H1 (cell line): ENCODE measurements around the gene CFAP157. TPM values are rescaled to one million over a fixed set of nuclear protein-coding genes. Genes with fewer than 3 reads are reported as not detected.

ENCODE experiments used
- CTCF ChIA-PET: fragments of 300-600 bp; sonication (Branson Sonifier 250); formaldehyde crosslinking; loops from one replicate; lab custom pipeline; 2021; ENCODE audit not compliant: partially characterized antibody; lab: Charles Lee
- POLR2A ChIA-PET: fragments of 300-600 bp; sonication (Branson Sonifier 250); formaldehyde crosslinking; loops from one replicate; lab custom pipeline; 2021; ENCODE audit warnings: inconsistent platforms; ENCODE audit not compliant: partially characterized antibody; lab: Charles Lee
- DNase-seq, 2 experiments: peaks; one replicate each; pipeline versions ENCODE4 v3.0.0 to v3.0.0-alpha.2; 2010 to 2022; ENCODE audit warnings: low spot score in 2 of 2, low read depth in 1 of 2, mixed read lengths in 1 of 2
- FAIRE-seq: peaks from 2 replicates; lab custom pipeline; 2011; peaks lifted over from hg19 to GRCh38; lab: Jason Lieb, UNC
- H2AFZ ChIP-seq: 2 replicates; pipeline ENCODE4 v1.8.1; 2012; ENCODE audit warnings: low read length, inconsistent platforms
- H2AK5ac ChIP-seq: 2 replicates; pipeline ENCODE4 v1.6.1; 2013; ENCODE audit warnings: low read depth, low read length
- H2BK120ac ChIP-seq: replicated peaks from 2 replicates; pipeline ENCODE3; 2013; ENCODE audit warnings: low read depth, low read length, inconsistent platforms
- H2BK12ac ChIP-seq: 2 replicates; pipeline ENCODE4 v1.6.1; 2013; ENCODE audit warnings: low read depth, low read length
- H2BK15ac ChIP-seq: 2 replicates; pipeline ENCODE4 v1.6.1; 2013; ENCODE audit warnings: low read length
- H2BK20ac ChIP-seq: 2 replicates; pipeline ENCODE4 v1.6.1; 2013; ENCODE audit warnings: low read length
- H2BK5ac ChIP-seq: 2 replicates; pipeline ENCODE4 v1.6.1; 2013; ENCODE audit warnings: low read depth, low read length
- H3K14ac ChIP-seq: 2 replicates; pipeline ENCODE4 v1.6.1; 2013; ENCODE audit warnings: inconsistent platforms; ENCODE audit not compliant: insufficient read length
- H3K18ac ChIP-seq: 2 replicates; pipeline ENCODE4 v1.6.1; 2013; ENCODE audit warnings: low read length; ENCODE audit errors: extremely low read depth
- H3K23ac ChIP-seq: 2 replicates; pipeline ENCODE4 v1.6.1; 2013; ENCODE audit warnings: inconsistent platforms; ENCODE audit not compliant: insufficient read length
- H3K23me2 ChIP-seq: 2 replicates; pipeline ENCODE4 v1.6.1; 2013; ENCODE audit warnings: low read depth, low read length
- H3K27ac ChIP-seq: 2 replicates; pipeline ENCODE4 v1.6.1; 2011; ENCODE audit warnings: low read depth, low read length, inconsistent platforms
- H3K27me3 ChIP-seq, 4 experiments: replicated peaks in 1 of 4; 1 replicate in 1 of 4; 2 replicates in 3 of 4; pipeline versions ENCODE4 v1.6.1 to v1.8.1; 2011 to 2013; ENCODE audit warnings: low read length in 3 of 4, mild to moderate bottlenecking in 3 of 4, inconsistent platforms in 2 of 4, mixed read lengths in 2 of 4, moderate library complexity in 1 of 4; ENCODE audit not compliant: control insufficient read depth in 3 of 4, insufficient read depth in 3 of 4; ENCODE audit errors: extremely low read depth in 1 of 4
- H3K36me3 ChIP-seq, 4 experiments: 2 replicates each; pipeline versions ENCODE4 v1.6.1 to v1.8.1; 2011 to 2013; ENCODE audit warnings: mild to moderate bottlenecking in 4 of 4, low read length in 3 of 4, moderate library complexity in 2 of 4, control low read depth in 1 of 4, inconsistent platforms in 1 of 4; ENCODE audit not compliant: insufficient read depth in 4 of 4, control insufficient read depth in 2 of 4
- H3K4ac ChIP-seq: replicated peaks from 2 replicates; pipeline ENCODE3; 2013; ENCODE audit warnings: low read length, low read depth, mixed read lengths, inconsistent platforms; ENCODE audit not compliant: insufficient read length
- H3K4me1 ChIP-seq, 4 experiments: replicated peaks in 1 of 4; 1 replicate in 1 of 4; 2 replicates in 3 of 4; pipeline versions ENCODE4 v1.6.1 to v1.8.1; 2011 to 2013; ENCODE audit warnings: low read length in 3 of 4, inconsistent platforms in 2 of 4, mixed read lengths in 1 of 4; ENCODE audit not compliant: insufficient read depth in 4 of 4, control insufficient read depth in 3 of 4
- H3K4me2 ChIP-seq, 2 experiments: 2 replicates each; pipeline versions ENCODE4 v1.6.1 to v1.8.1; 2011 to 2013; ENCODE audit warnings: low read depth in 2 of 2, low read length in 2 of 2, control low read depth in 1 of 2, inconsistent platforms in 1 of 2, mild to moderate bottlenecking in 1 of 2; ENCODE audit not compliant: insufficient read depth in 1 of 2
- H3K4me3 ChIP-seq, 4 experiments: fragments of 200-600, 300-600 bp in 1 of 4; sonication (generic), shearing (Covaris generic), sonication (Bioruptor Twin) in 1 of 4; 2 replicates each; pipeline versions ENCODE4 v1.5.1 to v1.8.1; 2011 to 2016; ENCODE audit warnings: low read length in 4 of 4, low read depth in 3 of 4, control low read depth in 2 of 4, inconsistent platforms in 2 of 4, mild to moderate bottlenecking in 2 of 4, mixed read lengths in 1 of 4, moderate library complexity in 1 of 4; ENCODE audit not compliant: insufficient read depth in 2 of 4; ENCODE audit errors: extremely low read depth in 1 of 4
- H3K56ac ChIP-seq: replicated peaks from 2 replicates; pipeline ENCODE3; 2013; ENCODE audit warnings: low read depth, mild to moderate bottlenecking, mixed read lengths, low read length, inconsistent platforms; ENCODE audit not compliant: insufficient read length
- H3K79me1 ChIP-seq: 2 replicates; pipeline ENCODE4 v1.6.1; 2013; ENCODE audit warnings: low read depth, low read length, control low read depth
- H3K79me2 ChIP-seq, 2 experiments: 2 replicates each; pipeline versions ENCODE4 v1.6.1 to v1.8.1; 2012 to 2013; ENCODE audit warnings: low read length in 2 of 2, mild to moderate bottlenecking in 2 of 2, inconsistent platforms in 1 of 2; ENCODE audit not compliant: insufficient read depth in 2 of 2, control insufficient read depth in 1 of 2
- H3K9ac ChIP-seq, 4 experiments: replicated peaks in 1 of 4; 1 replicate in 1 of 4; 2 replicates in 3 of 4; pipeline versions ENCODE4 v1.6.1 to v1.8.1; 2011 to 2013; ENCODE audit warnings: low read depth in 3 of 4, low read length in 3 of 4, control low read depth in 2 of 4, mild to moderate bottlenecking in 2 of 4, moderate library complexity in 2 of 4, inconsistent platforms in 1 of 4; ENCODE audit errors: extremely low read depth in 1 of 4
- H3K9me3 ChIP-seq, 2 experiments: 2 replicates each; pipeline versions ENCODE4 v1.6.1 to v1.8.1; 2012 to 2013; ENCODE audit warnings: mild to moderate bottlenecking in 2 of 2, moderate library complexity in 2 of 2, control low read depth in 1 of 2, inconsistent platforms in 1 of 2, low read depth in 1 of 2, low read length in 1 of 2, mixed read lengths in 1 of 2; ENCODE audit not compliant: insufficient read depth in 2 of 2
- H4K20me1 ChIP-seq, 2 experiments: replicated peaks in 1 of 2; 2 replicates each; pipeline versions ENCODE3 to v1.8.1; 2011 to 2013; ENCODE audit warnings: inconsistent platforms in 2 of 2, low read length in 2 of 2, mild to moderate bottlenecking in 1 of 2; ENCODE audit not compliant: insufficient read depth in 2 of 2, control insufficient read depth in 1 of 2
- H4K5ac ChIP-seq: 2 replicates; pipeline ENCODE4 v1.6.1; 2013; ENCODE audit warnings: low read length, low read depth, mixed read lengths, inconsistent platforms; ENCODE audit not compliant: insufficient read length
- H4K8ac ChIP-seq: 2 replicates; pipeline ENCODE4 v1.8.0; 2013; ENCODE audit warnings: mild to moderate bottlenecking, moderate library complexity, low read length, inconsistent platforms; ENCODE audit not compliant: insufficient read depth; ENCODE audit errors: extremely low read depth
- H4K91ac ChIP-seq: replicated peaks from 2 replicates; pipeline ENCODE3; 2013; ENCODE audit warnings: low read length, mixed read lengths, inconsistent platforms; ENCODE audit not compliant: insufficient read length
- CBX5 ChIP-seq: fragments of 300-800, 300-1000 bp; sonication (generic); IDR thresholded peaks from 2 replicates; pipeline ENCODE4 v1.7.1; 2016; ENCODE audit warnings: antibody characterized with exemption, low read length, low read depth
- GTF2F1 ChIP-seq: IDR thresholded peaks from 2 replicates; pipeline ENCODE4 v1.6.1; 2012; ENCODE audit warnings: low read depth, low read length, improper control_type of control experiment, borderline replicate concordance
- HDAC2 ChIP-seq, 2 experiments: fragments of 300-600 bp in 1 of 2; sonication (generic) in 1 of 2; IDR thresholded peaks; 2 replicates each; pipeline ENCODE4 v1.6.1; 2011 to 2012; ENCODE audit warnings: low read depth in 2 of 2, low read length in 2 of 2, mild to moderate bottlenecking in 2 of 2, moderate library complexity in 2 of 2, borderline replicate concordance in 1 of 2, inconsistent platforms in 1 of 2
- KDM1A ChIP-seq: fragments of 200-600, 300-600 bp; sonication (generic); IDR thresholded peaks from 2 replicates; pipeline ENCODE4 v1.7.1; 2016; ENCODE audit warnings: mild to moderate bottlenecking, low read length, borderline replicate concordance
- SIN3A ChIP-seq, 2 experiments: IDR thresholded peaks in 1 of 2; conservative IDR thresholded peaks in 1 of 2; 2 replicates each; pipeline ENCODE4 v1.6.1; 2011 to 2012; ENCODE audit warnings: low read length in 2 of 2, improper control_type of control experiment in 1 of 2, low read depth in 1 of 2, mild to moderate bottlenecking in 1 of 2
- WGBS, 2 experiments: shearing (Covaris generic) in 1 of 2; methylation state at CpG; one replicate each; pipeline versions ENCODE4 v1.1.6 to v1.1.7; 2013 to 2015; ENCODE audit warnings: low lambda C conversion rate in 2 of 2, mixed read lengths in 2 of 2, inconsistent platforms in 1 of 2, low coverage in 1 of 2, missing lambda C conversion rate in 1 of 2; ENCODE audit not compliant: insufficient replicate concordance in 2 of 2, insufficient coverage in 1 of 2, insufficient read length in 1 of 2; ENCODE audit errors: extremely low coverage in 1 of 2, missing lambda C conversion rate in 1 of 2; 5-methylcytosine and 5-hydroxymethylcytosine counted together
- polyA plus RNA-seq, 7 experiments: library from polyadenylated mRNA; depleted of rRNA in 3 of 7; stranded (reverse) in 5 of 7; unstranded in 2 of 7; fragments of >200 nt in 5 of 7; fragments of 200-250 nt in 2 of 7; gene quantifications; 1 replicate in 5 of 7; 2 replicates in 1 of 7; 4 replicates in 1 of 7; pipeline versions ENCODE4 v1.2.1 to v1.2.3, GENCODE V29; 2011 to 2013; ENCODE audit warnings: missing spikeins in 2 of 7, mixed read lengths in 2 of 7
- total RNA-seq: library from RNA; stranded (reverse); fragmentation: NEBNext Ultra II Directional; extraction: Animal tissue kit (Norgen Biotek cat#: 25700); gene quantifications from 2 replicates; pipeline ENCODE4 v1.2.1, GENCODE V29; 2021

CFAP157 gene
- total and polyA plus RNA-seq, 2 of the 8 experiments (the other 6 are each of a cell fraction or from before 2014, with no cell fraction given) = not detected

DNA sequence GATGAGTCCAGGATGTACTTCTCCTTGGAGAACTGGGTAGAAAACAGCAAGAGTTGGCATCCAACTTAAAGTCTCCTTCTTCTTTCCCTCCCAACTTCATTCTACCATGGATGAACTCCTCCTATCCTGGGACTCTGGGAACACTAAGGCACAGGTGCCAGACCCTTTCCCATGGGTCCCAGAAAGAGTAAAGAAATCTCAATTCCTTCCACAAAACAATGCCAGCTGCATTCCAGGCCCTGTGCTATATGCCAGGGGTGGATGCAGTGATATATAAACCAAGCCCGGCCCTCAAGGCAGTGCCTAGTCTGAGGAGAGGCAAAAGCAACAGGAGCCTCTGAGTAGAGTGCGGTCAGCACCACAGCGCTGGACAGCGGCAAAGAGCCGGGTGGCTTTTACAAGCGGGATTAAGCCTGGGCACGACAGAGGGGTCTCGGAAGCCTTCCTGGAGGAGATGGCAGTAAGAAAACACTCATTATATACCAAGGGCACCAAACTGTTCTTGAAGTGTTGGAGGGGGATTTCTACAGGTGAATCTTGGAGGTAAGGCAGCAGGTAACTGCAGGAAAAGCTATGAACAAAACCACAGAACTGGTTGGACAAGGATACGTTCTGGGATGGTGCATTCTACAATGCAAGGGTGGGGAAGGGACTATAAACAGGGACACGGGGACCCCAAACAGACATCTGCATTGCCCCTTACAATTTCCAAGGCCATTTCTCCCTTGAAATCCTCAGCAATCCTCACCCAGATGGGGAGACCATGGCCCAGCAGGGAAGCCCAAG, 44.7 kb downstream of the CFAP157 start:
- Histone ChIP-seq H3K79me1 (no peaks in the 10 kb centered on the region), H3K9me3 (no peaks in the 10 kb centered on the region), H2BK5ac (no peak overlapping the region), H2BK15ac (no peak overlapping the region), H2AK5ac (no peak overlapping the region), H3K36me3 (no peaks in the 10 kb centered on the region; a peak in 2 of 8 replicates), H3K23ac (no peak overlapping the region), H3K18ac (no peak overlapping the region), H2BK20ac (no peak overlapping the region), H3K56ac (no peak overlapping the region), H3K14ac (no peak overlapping the region), H3K23me2 (peaks cover 13% of the 10 kb centered on the region; the same call in 1 of the 2 replicates), H2BK12ac (no peak overlapping the region), H3K79me2 (no peaks in the 10 kb centered on the region), H3K9ac (no peak overlapping the region), H4K8ac (no peak overlapping the region), H3K4me1 (peaks cover 0 to 4% (median 1%) of the 10 kb centered on the region in 4 experiments; a peak in 4 of 7 replicates), H3K4me3 (no peak overlapping the region), H3K27me3 (peaks cover 0 to 16% (median 8%) of the 10 kb centered on the region in 4 experiments; a peak in 6 of 7 replicates), H4K91ac (no peak overlapping the region), H4K20me1 (peaks cover 5 to 23% of the 10 kb centered on the region in 2 experiments), H3K4me2 (no peak overlapping the region), H4K5ac (no peak overlapping the region), H2AFZ (no peak overlapping the region), H3K4ac (no peak overlapping the region), H3K27ac (no peak overlapping the region), H2BK120ac (no peak overlapping the region)
- peak in 1 of 2 experiments; percentile 80 for DNase-seq
- peak; percentile 7 for FAIRE-seq
- ChIA-PET CTCF (interaction anchor here (0.9 kb wide), 1 partner anchor 12 kb away, joined by 4 read pairs; no protein-coding TSS in a partner anchor), POLR2A (interaction anchor here (1.1 kb wide), 2 partner anchors 17 to 36 kb away, joined by 3 read pairs; partner anchors contain the start of genes PTRH1 and TTC16)
- TF ChIP-seq GTF2F1 = no peak
- no peak for TF ChIP-seq CBX5
- TF ChIP-seq KDM1A = no peak
- peak; percentile 81 to 89; a peak in 3 of 4 replicates for TF ChIP-seq SIN3A (conservative IDR thresholded peaks at IDR 0.05 in 1 of 2, IDR thresholded peaks at IDR 0.05 in 1 of 2; ENCODE audit: low read depth in 1 of 2, low read length in 2 of 2)
- no peak for TF ChIP-seq HDAC2 (IDR thresholded peaks at IDR 0.05; ENCODE audit: borderline replicate concordance in 1 of 2, low read depth in 2 of 2, low read length in 2 of 2)
- 62% methylated on average over 10 of the region's 10 CpGs; no CpG with 5 or more reads in 1 of the 2 experiments for WGBS, 2 experiments
